ENCODE results near the gene TFAM.
A peak's percentile ranks its signal among the peaks of the same experiment; 100 is the strongest.

Gene TFAM

DNA sequence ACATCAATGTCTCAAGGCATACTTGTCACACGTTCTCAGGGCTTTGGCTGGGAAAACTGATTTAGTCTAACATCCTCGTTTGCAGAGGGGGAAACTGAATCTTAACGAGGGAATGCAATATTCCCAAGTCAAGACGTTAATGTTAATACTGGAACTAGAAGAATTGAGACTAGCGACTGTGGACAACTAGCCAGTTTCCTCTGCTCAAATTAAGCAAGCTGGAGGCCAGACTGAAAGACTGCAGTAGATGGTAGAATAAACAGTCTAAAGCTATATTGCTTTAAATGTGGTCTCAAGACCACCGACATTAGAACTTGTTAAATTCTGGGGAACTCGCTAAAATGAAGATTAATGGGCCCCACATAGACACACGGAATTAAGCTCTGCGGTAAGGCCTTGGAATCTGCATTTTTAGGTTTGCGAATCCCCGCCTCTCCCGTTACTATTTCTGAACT lies 639 bp upstream of the TFAM start:
- Histone ChIP-seq H3K4me3 (ENCODE audit: low read length) (peak overlapping the region; percentile 99), H3K36me3 (replicated peaks; ENCODE audit: low read depth, low read length) (peaks cover 5% of the 10 kb centered on the region), H3K27ac (ENCODE audit: low read length) (peak overlapping the region; percentile 66), H3K27me3 (ENCODE audit: low read depth, low read length) (no peaks in the 10 kb centered on the region), H3K4me1 (ENCODE audit: low read length) (peaks cover 19% of the 10 kb centered on the region), H3K9me3 (ENCODE audit: insufficient read depth, low read length) (no peaks in the 10 kb centered on the region), H3K4me2 (ENCODE audit: low read length) (peak overlapping the region; percentile 96), H2AFZ (ENCODE audit: low read depth, low read length) (peak overlapping the region; percentile 89), H3K9ac (ENCODE audit: low read length) (peak overlapping the region; percentile 93), H4K20me1 (ENCODE audit: insufficient read depth, low read length) (peaks cover 3% of the 10 kb centered on the region; the same call in 1 of the 2 replicates), H3K79me2 (ENCODE audit: low read length) (peaks cover 32% of the 10 kb centered on the region)
- TF ChIP-seq, protein P1, sequence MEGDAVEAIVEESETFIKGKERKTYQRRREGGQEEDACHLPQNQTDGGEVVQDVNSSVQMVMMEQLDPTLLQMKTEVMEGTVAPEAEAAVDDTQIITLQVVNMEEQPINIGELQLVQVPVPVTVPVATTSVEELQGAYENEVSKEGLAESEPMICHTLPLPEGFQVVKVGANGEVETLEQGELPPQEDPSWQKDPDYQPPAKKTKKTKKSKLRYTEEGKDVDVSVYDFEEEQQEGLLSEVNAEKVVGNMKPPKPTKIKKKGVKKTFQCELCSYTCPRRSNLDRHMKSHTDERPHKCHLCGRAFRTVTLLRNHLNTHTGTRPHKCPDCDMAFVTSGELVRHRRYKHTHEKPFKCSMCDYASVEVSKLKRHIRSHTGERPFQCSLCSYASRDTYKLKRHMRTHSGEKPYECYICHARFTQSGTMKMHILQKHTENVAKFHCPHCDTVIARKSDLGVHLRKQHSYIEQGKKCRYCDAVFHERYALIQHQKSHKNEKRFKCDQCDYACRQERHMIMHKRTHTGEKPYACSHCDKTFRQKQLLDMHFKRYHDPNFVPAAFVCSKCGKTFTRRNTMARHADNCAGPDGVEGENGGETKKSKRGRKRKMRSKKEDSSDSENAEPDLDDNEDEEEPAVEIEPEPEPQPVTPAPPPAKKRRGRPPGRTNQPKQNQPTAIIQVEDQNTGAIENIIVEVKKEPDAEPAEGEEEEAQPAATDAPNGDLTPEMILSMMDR (IDR thresholded peaks at IDR 0.05; ENCODE audit: low read depth, low read length), result no peak
- no peak for TF ChIP-seq EZH2phosphoT487 (IDR thresholded peaks at IDR 0.05; ENCODE audit: low read depth)

DNA sequence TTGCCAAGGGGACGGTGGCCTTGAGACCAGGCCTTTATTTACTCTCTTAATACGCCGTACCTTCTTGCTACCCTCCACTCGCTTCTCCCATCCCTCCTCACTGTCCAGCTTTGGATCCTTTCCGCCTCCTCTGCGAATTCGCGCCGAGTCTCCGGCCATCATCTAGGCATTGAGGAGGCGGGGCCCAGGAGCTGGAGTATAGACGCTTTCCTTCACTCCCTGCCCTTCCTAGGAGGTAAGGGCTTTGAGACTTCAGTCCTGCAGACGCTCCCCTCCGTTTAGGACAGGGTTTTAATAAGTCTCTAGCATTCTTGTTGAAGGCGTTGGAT lies 538 bp downstream of the TFAM start:
- Histone ChIP-seq H3K27ac (ENCODE audit: low read length) (peak overlapping the region; percentile 52), H4K20me1 (ENCODE audit: insufficient read depth, low read length) (peaks cover 3% of the 10 kb centered on the region; the same call in 1 of the 2 replicates), H3K9me3 (ENCODE audit: insufficient read depth, low read length) (no peaks in the 10 kb centered on the region), H2AFZ (ENCODE audit: low read depth, low read length) (peak overlapping the region; percentile 86; the same call in 1 of the 2 replicates), H3K4me3 (ENCODE audit: low read length) (peak overlapping the region; percentile 99), H3K27me3 (ENCODE audit: low read depth, low read length) (no peaks in the 10 kb centered on the region), H3K79me2 (ENCODE audit: low read length) (peaks cover 37% of the 10 kb centered on the region), H3K9ac (ENCODE audit: low read length) (peak overlapping the region; percentile 93), H3K4me2 (ENCODE audit: low read length) (peak overlapping the region; percentile 92), H3K36me3 (replicated peaks; ENCODE audit: low read depth, low read length) (peaks cover 11% of the 10 kb centered on the region), H3K4me1 (ENCODE audit: low read length) (peaks cover 19% of the 10 kb centered on the region)
- TF ChIP-seq, protein P1 (IDR thresholded peaks at IDR 0.05; ENCODE audit: low read depth, low read length), result no peak
- TF ChIP-seq EZH2phosphoT487 (IDR thresholded peaks at IDR 0.05; ENCODE audit: low read depth), result no peak

DNA sequence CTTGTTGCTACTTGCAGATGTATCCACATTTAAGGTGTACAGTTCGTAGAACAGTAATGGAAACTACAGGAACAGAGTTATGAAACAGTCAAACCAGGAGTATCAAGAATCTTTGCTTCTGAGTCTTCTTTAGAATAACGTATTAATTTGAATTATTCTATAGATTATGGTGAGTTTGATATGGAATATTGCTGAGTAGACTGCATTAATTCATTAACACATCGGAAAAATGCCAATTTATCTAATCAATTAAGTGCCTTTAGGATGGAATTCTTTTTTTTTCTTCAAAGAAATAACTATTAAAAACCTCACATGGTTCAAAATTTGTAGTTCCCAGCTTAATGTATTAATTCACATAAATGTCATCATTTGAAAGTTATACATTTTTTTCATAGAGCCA lies 3.8 kb downstream of the TFAM start:
- no peaks in the 10 kb centered on the region for H3K27me3 ChIP-seq (ENCODE audit: low read depth, low read length)
- peaks cover 14% of the 10 kb centered on the region for H3K4me1 ChIP-seq (ENCODE audit: low read length)
- no peak overlapping the region for H3K9ac ChIP-seq (ENCODE audit: low read length)
- H3K27ac ChIP-seq (ENCODE audit: low read length), result no peak overlapping the region
- peaks cover 47% of the 10 kb centered on the region for H3K79me2 ChIP-seq (ENCODE audit: low read length)
- no peak overlapping the region for H2AFZ ChIP-seq (ENCODE audit: low read depth, low read length)
- peaks cover 15% of the 10 kb centered on the region for H3K36me3 ChIP-seq (replicated peaks; ENCODE audit: low read depth, low read length)
- H4K20me1 ChIP-seq (ENCODE audit: insufficient read depth, low read length), result peaks cover 3% of the 10 kb centered on the region; the same call in 1 of the 2 replicates
- no peak overlapping the region for H3K4me3 ChIP-seq (ENCODE audit: low read length)
- TF ChIP-seq, protein P1 (IDR thresholded peaks at IDR 0.05; ENCODE audit: low read depth, low read length), result no peak
- TF ChIP-seq EZH2phosphoT487 (IDR thresholded peaks at IDR 0.05; ENCODE audit: low read depth), result no peak
- no peak overlapping the region for H3K4me2 ChIP-seq (ENCODE audit: low read length)
- no peaks in the 10 kb centered on the region for H3K9me3 ChIP-seq (ENCODE audit: insufficient read depth, low read length)

DNA sequence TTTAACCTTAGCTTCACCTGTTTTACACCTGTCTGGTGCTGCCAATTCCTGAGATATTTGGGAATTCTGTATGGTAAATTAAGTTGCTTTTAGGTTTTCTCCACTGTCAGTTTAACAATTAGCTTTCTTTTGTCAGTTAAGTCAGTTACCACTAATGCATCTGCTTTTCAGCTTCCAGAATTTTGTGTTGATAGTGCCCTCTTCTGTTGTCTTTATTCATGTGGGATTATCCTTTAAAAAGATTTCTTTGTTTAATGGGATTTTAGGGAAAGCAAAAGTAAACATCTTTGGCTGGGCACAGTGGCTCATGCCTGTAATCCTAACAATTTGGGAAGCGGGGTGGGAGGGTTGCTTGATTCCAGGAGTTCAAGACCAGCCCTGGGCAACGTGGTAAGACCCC lies 8.1 kb downstream of the TFAM start:
- Histone ChIP-seq H3K27me3 (ENCODE audit: low read depth, low read length) (no peaks in the 10 kb centered on the region), H3K4me3 (ENCODE audit: low read length) (no peak overlapping the region), H3K27ac (ENCODE audit: low read length) (no peak overlapping the region), H3K79me2 (ENCODE audit: low read length) (peaks cover 16% of the 10 kb centered on the region), H3K9me3 (ENCODE audit: insufficient read depth, low read length) (no peaks in the 10 kb centered on the region), H3K4me2 (ENCODE audit: low read length) (no peak overlapping the region), H2AFZ (ENCODE audit: low read depth, low read length) (no peak overlapping the region), H4K20me1 (ENCODE audit: insufficient read depth, low read length) (no peaks in the 10 kb centered on the region), H3K36me3 (replicated peaks; ENCODE audit: low read depth, low read length) (peaks cover 27% of the 10 kb centered on the region), H3K9ac (ENCODE audit: low read length) (no peak overlapping the region), H3K4me1 (ENCODE audit: low read length) (no peaks in the 10 kb centered on the region)
- TF ChIP-seq EZH2phosphoT487 (IDR thresholded peaks at IDR 0.05; ENCODE audit: low read depth), result no peak

Measured in OCI-LY3 (cell line).